Nucleus accumbens (tissue), 56 donors: Measurements from ENCODE around the gene ITLN2.
"Not testable (repeated sequence)": the region's sequence is repeated elsewhere in the genome, so short reads cannot be mapped to it uniquely, and the experiment has no call there.

Experiments used
- DNase-seq, 56 donors: peaks; one replicate each; lab custom pipeline; 2025; lab: John Stamatoyannopoulos, UW

The ITLN2 gene

DNA sequence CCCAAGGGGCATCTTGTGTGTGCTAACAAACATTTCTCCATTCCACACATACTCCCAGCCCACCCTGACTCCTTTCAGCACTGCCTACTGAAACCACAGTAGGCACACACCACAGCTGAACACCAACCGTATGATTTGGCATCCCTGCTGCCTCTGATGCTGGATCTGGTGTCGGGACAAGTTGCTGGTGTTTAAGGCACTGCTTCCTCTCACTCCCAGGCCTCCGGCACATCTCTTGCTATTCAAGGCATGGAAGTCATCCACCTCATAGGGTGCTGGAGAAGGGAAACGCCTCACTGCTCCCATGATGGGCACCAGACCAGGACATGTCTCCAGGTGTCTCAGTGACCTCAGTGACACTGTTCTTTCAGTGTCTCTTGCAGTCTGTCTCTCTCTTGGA is 2.4 kb upstream of the ITLN2 start:
- no peak for DNase-seq

DNA sequence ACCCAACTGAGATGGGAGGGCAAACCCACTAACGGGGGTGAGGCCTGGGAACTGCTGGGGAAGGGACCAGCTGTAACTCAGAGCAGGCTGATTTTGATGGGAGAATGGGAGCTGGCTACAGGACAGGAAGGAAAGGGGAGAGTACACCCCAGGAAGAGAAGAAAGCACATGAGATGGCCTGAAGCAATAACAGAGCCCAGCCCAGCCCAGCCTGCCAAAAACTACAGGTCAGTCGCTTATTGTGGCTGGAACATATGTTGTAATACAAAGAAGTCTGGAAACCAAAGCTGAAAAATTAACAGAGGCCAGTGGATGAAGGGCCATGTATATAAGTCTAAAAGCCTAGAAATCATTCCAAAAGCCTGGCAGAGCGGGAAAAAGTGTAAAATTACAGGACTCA is 1.6 kb downstream of the ITLN2 start:
- DNase-seq, result no peak

DNA sequence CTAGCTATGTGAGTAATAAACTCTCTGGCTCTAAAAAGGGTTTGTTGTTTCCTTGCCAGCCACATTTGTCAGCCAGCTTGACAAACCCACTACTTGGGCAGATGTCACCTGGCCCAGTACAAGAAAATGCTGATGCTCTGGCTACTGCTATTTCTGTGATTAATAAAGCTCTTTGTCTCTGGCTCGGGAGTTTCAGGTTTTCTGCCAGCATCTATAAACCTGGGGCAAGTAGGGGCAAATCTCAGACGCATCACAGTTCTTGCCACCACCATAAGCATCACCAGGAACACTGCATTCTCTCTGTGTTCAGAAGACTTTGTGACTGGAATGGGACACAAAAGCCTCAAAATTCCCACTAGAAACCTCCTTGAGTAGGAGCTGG is 2.5 kb downstream of the ITLN2 start:
- no peak for DNase-seq

DNA sequence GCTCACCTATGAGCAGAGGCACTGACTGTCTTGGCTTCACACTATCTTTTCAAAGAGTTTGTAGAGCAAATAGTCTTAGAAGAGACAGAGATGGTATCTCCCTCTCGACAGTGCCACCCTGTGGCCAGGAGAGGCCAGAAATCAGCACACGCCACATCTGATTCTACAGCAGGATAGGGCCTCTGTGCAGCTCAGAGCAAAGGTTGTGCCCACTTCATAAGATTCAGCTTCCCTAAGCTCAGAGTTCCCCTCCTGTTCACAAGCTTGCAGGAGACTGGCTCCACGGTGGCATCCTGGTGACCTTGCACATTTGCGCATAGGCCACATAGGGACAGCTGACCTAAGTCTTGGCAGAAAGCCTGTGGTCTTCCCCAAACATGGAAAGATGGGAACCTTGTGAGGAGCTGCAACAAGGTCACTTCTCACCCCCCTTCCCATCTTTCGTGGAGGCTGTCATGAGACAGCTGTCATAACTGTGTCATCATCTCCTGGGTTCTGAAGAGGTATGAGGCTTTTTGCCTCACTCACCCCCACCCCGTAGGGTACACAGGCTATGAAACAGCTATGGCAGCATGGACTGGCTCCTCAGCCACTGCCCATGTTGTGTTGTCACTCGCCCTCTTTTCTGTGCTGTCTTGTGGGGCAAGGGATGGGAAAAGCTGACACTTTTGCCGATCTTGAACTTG is 3.0 kb downstream of the ITLN2 start:
- DNase-seq, result peak in 35 of 56 donors; percentile 1 to 69 (median 15)

DNA sequence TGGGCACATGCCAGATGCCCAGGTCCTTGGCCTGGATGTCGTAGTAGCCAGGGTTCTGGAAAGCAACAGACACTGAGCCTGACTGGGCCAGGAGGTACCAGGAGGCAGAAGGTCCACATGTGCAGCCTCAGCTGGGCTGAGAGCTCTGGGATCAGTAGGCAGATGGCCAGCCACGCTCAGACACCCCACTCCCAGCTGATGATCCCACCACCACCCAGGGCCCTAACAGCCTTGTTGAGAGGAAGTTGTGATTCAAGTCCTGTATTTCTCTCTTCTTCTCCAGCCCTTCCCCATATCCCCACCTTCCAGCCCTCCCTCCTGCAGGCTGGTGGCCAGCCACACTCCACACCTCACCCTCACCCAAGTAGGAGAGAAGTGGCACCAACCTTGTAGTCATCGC is 4.0 kb downstream of the ITLN2 start:
- no peak for DNase-seq

DNA sequence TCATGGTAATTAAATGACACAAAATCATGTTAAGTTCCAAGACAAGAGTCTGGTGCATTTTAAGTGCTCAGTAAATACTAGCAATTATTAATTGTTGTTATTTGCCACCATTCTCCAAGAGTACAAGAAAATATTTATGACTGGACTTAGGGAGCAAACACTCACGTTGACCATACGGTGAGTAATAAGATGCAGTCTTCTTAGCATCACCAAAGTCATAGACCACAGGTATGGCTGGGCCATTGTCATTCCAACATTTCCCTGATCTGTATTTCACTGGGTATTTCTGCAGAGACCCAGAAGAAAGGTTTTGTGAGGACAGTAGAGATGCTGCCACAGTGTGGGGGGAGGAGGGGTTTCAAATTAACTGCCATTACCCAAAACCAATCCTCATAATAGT is 4.7 kb downstream of the ITLN2 start:
- DNase-seq, result no peak

DNA sequence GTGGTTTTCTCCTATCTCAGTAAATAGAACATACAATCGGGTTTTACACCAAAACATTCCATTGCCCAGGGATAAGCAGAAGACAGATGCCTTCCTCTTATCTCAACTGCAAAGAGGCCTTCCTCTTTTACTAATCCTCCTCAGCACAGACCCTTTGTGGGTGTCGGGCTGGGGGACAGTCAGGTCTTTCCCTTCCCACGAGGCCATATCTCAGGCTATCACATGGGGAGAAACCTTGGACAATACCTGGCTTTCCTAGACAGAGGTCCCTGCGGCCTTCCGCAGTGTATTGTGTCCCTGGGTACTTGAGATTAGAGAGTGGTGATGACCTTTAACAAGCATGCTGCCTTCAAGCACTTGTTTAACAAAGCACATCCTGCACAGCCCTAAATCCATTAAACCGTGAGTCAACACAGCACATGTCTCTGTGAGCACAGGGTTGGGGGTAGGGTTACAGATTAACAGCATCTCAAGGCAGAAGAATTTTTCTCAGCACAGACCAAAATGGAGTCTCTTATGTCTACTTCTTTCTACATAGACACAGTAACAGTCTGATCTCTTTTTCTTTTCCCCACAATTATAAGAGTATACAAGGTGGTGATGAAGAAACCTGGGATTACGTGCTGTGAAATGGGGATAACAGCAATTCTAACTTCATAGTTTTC is 5.3 kb downstream of the ITLN2 start:
- DNase-seq, result not testable (repeated sequence)

DNA sequence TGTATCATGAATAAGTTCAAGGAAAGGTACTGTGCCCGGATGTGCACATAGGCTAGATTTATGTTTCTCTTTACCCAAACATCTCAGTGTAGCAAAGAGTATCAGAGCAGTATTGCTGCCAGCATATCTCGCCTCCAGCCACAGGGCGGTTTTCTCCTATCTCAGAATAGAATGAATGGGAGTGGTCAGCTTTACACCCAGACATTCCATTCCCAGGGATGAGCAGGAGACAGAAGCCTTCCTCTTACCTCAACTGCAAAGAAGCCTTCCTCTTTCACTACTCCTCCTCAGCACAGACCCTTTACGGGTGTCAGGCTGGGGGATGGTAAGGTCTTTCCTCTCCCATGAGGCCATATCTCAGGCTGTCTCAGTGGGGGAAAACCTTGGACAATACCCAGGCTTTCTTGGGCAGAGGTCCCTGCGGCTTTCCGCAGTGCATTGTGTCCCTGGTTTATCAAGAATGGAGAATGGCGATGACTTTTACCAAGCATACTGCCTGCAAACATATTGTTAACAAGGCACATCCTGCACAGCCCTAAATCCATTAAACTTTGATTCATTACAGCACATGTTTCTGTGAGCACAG is 7.3 kb downstream of the ITLN2 start:
- DNase-seq, result not testable (repeated sequence)

DNA sequence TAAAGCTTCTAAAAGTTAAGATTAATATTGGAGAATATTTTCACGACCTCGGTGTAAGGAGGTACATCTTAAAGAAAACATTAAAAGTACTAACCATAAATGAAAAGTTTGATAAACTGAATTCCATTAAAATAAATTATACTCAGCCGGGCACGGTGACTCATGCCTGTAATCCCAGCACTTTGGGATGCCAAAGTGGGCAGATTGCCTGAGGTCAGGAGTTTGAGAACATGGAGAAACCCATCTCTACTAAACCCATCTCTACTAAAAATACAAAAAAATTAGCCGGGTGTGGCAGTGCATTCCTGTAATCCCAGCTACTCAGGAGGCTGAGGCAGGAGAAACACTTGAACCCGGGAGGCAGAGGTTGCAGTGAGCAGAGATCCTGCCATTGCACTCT is 8.7 kb downstream of the ITLN2 start:
- DNase-seq, result not testable (repeated sequence)

DNA sequence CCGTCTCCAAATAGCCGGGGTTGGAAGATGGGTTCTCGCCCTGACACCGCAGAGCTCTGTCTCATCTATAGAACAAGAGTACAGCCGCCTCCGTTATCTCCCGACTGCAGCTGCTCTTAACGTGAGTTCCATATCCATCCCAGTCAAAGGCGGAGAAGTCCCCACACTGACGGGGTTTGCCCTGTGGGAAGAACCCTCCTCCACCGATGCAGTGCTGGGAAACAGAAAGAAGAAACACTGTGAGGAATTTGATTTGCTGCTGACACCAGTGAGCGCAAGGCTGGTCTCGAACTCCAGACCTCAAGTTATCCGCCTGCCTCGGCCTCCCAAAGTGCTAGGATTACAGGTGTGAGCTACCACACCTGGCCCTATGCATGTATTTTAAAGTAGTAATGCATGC is 9.5 kb downstream of the ITLN2 start:
- no peak for DNase-seq

DNA sequence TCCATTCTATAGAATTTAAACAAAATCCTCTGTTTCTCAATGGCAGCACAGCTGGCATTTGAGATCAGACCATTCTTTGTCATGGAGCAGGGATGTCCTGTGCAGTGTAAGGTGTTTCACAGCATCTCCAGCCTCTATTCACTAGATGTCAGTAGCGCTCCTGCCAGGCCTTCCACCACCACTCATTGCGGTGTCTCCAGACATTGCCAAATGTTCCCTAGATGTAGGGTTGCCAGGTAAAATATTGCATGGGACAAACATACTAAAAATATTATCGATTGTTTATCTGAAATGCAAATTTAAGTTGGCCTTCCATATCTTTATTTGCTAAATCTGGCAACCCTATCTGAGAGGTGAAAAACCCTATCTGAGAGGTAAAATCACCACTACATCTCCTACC is 11.7 kb downstream of the ITLN2 start:
- no peak for DNase-seq

DNA sequence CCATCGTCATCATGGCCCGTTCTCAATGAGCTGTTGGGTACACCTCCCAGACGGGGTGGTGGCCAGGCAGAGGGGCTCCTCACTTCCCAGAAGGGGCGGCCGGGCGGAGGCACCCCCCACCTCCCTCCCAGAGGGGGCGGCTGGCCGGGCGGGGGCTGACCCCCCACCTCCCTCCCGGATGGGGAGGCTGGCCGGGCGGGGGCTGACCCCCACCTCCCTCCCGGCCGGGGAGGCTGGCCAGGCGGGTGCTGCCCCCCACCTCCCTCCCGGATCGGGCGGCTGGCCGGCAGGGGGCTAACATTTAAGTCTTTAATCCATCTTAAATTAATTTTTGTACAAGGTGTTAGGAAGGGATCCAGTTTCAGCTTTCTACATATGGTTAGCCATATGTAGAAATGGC is 17.9 kb downstream of the ITLN2 start:
- DNase-seq, result not testable (repeated sequence)

DNA sequence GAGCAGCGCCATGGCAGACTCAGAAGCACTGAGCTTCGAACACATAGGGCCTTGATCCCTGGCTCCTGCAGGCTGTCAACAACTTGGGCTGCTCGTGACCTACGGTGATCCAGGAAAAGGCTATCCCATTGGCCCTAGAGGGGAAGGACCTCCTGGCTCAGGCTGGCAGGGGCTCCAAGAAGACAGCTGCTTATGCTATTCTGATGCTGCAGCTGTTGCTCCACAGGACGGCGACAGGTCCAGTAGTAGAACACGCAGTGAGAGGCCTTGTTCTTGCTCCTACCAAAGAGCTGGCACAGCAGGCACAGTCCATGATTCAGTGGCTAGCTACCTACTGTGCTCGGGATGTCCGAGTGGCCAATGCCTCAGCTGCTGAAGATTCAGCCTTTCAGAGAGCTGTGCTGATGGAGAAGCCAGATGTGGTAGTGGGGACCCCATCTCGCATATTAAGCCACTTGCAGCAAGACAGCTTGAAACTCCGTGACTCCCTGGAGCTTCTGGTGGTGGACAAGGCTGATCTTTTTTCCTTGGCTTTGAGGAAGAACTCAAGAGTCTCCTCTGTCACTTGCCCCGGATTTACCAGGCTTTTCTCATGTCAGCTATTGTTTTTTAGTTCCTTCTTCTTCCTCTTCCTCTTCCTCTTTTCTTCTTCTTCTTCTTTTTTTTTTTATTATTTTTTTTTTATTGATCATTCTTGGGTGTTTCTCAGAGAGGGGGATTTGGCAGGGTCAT is 18.9 kb downstream of the ITLN2 start:
- DNase-seq, result no peak

DNA sequence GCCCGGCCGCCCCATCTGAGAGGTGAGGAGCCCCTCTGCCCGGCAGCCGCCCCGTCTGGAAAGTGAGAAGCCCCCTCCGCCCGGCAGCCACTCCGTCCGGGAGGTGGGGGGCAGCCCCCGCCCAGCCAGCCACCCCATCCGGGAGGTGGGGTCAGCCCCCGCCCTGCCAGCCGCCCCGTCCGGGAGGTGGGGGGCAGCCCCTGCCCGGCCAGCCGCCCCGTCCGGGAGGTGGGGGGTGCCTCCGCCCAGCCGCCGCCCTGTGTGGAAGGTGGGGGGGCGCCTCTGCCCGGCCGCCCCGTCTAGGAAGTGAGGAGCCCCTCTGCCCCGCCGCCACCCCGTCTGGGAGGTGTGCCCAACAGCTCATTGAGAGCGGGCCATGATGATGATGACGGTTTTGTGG is 21.3 kb downstream of the ITLN2 start:
- DNase-seq, result not testable (repeated sequence)

DNA sequence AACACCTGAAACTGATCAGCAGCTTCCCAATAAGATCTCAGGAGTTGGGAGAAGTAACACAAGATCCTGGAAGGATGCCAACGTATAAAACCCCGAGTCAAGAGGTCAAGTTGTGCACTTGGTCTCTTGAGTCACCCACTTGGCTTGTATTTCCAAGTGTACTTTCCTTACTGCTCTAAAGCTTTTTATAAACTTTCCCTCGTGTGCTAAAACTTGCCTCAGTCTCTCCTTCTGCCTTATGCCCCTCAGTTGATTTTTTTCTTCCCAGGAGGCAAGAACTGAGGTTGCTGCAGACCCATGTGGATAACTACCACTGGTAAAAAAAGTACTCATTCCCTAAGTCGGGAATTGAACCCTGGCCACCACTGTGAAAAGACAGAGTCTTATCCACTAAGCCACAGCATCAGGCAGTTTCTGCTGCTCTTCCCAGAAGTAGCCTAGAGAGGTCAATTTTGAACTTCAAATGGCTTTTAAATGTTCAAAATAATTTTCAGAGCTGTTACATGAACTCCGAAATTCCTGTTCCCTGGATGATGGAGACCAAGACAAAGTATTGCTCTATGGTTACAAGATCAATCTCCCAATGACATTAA is 28.9 kb downstream of the ITLN2 start:
- no peak for DNase-seq

DNA sequence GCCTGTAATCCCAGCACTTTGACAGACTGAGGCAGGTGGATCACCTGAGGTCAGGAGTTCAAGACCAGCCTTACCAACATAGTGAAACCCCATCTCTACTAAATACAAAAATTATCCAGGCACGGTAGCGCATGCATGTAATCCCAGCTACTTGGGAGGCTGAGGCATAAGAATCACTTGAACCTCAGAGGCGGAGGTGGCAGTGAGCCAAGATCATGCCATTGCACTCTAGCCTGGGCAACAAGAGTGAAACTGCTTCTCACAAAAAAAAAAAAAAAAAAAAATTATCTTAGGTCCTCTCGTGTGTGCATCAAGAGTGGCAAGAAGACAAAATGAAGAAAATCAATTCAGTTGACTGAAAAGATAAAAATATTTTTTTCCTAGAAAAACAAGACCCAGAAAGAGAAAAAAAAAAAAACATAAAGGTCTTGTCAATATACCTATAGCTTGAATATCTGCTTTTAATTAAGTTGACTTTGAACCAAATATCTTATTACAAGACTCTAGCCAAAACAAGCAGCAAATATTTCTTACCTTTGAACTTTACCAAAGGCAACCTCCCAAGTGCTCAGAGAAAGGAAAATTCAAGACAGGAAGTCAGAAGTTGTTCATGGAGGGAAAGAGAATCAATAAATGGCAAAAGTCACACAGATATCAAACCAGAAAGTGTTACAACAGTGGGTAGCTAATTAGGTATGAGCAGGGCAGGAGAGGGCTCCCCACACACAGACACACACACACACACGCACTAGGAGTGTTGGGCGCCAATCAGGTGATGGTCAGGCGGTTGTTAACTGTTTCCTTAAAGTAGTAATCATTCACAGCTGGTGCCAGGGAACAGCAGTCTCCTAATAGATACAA is 29.6 kb downstream of the ITLN2 start:
- no peak for DNase-seq

DNA sequence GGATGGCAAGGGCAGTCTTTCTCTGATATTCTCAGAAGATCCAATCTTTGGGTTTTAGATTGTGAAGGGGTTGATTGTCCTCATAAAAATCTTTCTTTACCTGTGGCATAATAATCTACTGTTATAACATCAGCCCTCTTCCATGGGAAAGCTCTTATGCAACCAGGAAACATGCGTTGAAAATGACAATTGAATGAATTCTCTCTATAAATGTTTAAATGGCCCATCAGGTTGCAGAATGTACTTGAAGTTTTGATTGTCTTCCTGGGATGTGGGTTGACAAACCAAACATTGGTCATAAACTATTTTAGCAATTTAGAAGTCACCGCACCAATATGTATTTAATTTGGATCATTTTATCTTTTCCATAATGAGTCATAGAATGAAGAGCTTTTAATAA is 37.9 kb downstream of the ITLN2 start:
- DNase-seq, result no peak

DNA sequence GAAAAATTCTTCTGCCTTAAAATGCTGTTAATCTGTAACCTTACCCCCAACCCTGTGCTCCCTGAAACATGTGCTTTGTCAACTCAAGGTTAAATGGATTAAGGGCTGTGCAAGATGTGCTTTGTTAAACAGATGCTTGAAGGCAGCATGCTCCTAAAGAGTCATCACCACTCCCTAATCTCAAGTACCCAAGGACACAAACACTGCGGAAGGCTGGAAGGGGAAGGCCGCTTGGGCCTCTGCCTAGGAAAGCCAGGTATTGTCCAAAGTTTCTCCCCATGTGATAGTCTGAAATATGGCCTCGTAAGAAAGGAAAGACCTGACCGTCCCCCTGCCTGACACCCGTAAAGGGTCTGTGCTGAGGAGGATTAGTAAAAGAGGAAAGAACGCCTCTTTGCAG is 41.4 kb downstream of the ITLN2 start:
- DNase-seq, result not testable (repeated sequence)

DNA sequence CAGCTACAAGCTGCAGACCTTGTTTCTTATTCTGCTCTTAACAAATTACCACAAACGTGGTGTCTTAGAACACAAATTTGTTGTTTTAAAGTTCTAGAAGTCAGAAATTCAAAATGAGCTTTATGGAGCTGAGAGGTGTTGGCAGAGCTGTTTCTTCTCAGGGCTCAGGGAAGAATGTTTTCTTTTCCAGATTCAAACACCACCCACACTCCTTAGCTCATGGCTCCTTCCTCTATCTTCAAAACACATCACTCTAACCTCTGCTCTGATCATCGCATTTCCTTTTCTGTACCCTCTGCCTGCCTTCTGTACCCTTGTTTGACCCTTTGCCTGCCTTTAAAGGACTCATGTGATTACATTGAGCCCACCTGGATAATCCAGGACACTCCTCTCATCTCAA is 42.7 kb downstream of the ITLN2 start:
- no peak for DNase-seq

DNA sequence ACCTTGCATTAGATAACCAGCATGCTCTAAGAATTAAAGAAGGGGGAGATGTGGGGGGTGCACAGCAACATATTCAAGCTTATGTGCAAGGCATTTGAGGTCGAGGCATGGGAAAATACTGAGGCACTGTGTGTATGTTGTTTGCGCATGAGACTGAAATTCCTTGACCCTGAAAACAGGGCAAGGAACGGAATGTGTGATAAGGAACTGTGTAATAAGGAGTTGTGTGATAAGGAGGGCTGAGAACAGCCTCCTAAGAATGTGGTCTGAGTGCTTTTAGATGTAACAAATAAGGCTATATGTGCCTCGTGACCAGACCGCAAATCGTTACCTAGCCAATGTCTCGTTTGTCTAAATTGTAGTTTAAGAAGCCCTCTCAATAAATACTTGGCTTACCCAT is 43.2 kb downstream of the ITLN2 start:
- no peak for DNase-seq
